ENCODE measurements around the gene NPAS3. TPM values are rescaled to one million over a fixed set of nuclear protein-coding genes. Genes with fewer than 3 reads are reported as not detected.

The NPAS3 gene
- total RNA-seq, 1 experiment from 2014 or later: 0.35 TPM

- Mint-ChIP-seq H3K4me3 (ENCODE audit: unreplicated experiment) (no peak overlapping the region), H3K4me1 (ENCODE audit: insufficient read depth, unreplicated experiment) (no peaks in the 10 kb centered on the region), H3K27ac (ENCODE audit: low read depth, unreplicated experiment) (no peak overlapping the region), H3K9me3 (ENCODE audit: unreplicated experiment) (no peaks in the 10 kb centered on the region), H3K27me3 (ENCODE audit: insufficient read depth, unreplicated experiment) (peaks cover 52% of the 10 kb centered on the region), H3K36me3 (ENCODE audit: insufficient read depth, unreplicated experiment) (no peaks in the 10 kb centered on the region)
- CTCF ChIA-PET: no interaction called here
- BruUV-seq (replicated peaks): no TSS peak
- DNase-seq (ENCODE audit: unreplicated experiment): no peak
- POLR2A ChIA-PET: no interaction called here
- intact Hi-C loops (cut with micrococcal nuclease): loop anchor here (10.0 kb wide), 1 partner anchor 338 kb away; no protein-coding TSS in a partner anchor
- no peak for TF ChIP-seq CTCF (IDR thresholded peaks at IDR 0.05; ENCODE audit: unreplicated experiment)
Measured at GRCh38 chr14:32932302-32932913, 6.3 kb upstream of the NPAS3 start.

DNA sequence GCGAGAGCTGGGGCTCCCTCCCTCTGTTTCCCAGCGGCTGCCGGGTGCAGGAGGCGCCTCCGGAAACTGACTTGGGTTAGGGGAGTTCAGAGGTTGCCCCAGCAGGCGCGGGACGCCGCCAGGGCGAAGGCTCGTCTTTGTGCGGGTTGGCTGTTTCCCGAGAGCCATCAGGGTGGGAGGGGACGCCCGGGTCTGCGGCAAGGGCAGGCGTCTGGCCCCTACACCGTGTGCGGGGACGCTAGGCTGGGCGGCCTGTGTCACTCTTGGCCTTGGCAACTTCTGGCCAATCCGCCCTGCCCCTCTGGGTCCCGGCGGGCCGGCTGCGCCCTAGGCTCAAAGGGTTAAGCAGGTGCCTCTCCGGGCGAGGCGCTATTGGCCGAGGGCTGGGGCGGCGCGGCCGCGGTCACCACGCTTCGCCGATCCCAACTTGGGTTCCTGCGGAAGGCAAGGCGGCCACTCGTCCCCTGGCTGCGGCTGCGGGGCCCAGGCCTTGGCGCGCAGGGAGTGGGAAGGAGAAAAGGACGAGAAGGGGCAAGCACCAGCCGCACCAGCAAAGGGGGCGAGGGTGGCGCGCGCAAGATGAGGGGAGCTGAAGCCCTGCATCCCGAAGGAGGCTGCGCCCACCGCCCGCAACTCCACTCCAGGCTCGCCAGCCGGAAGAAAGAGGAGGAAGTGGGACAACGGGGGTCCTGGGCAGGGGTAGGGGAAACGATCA lies 5.6 kb upstream of the NPAS3 start:
- DNase-seq (ENCODE audit: unreplicated experiment): no peak
- Mint-ChIP-seq H3K4me3 (ENCODE audit: unreplicated experiment) (peak overlapping the region; percentile 67), H3K27ac (ENCODE audit: low read depth, unreplicated experiment) (no peak overlapping the region), H3K4me1 (ENCODE audit: insufficient read depth, unreplicated experiment) (peaks cover 2% of the 10 kb centered on the region), H3K9me3 (ENCODE audit: unreplicated experiment) (no peaks in the 10 kb centered on the region), H3K36me3 (ENCODE audit: insufficient read depth, unreplicated experiment) (no peaks in the 10 kb centered on the region), H3K27me3 (ENCODE audit: insufficient read depth, unreplicated experiment) (peaks cover 52% of the 10 kb centered on the region)
- no TSS peak for BruUV-seq (replicated peaks)
- intact Hi-C loops (cut with micrococcal nuclease): loop anchor here (10.0 kb wide), 1 partner anchor 338 kb away; no protein-coding TSS in a partner anchor
- CTCF ChIA-PET: no interaction called here
- TF ChIP-seq CTCF (IDR thresholded peaks at IDR 0.05; ENCODE audit: unreplicated experiment): no peak
- POLR2A ChIA-PET: no interaction called here

DNA sequence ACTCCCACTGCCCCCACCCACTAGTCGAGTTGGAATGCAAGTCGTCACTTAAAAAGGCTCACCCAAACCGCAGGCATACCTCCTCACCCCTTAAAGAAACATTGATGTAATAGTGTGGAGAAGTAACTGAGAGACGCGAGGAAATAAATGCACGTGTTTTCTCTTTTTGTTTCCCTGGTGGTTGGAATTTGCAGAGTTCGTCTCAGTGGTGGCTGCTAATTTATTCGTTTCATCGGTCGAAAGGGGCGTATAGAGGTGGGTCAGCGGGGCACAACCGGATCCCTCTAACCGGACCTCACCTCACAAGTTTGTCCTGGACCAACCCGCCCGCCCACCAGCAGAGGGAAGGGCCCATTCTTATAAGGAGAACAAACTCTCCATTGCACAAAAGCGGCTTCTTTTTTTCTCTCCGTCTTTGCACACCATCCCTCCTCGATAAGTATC lies 5.0 kb upstream of the NPAS3 start:
- no peak overlapping the region for H3K27ac Mint-ChIP-seq (ENCODE audit: low read depth, unreplicated experiment)
- no peaks in the 10 kb centered on the region for H3K36me3 Mint-ChIP-seq (ENCODE audit: insufficient read depth, unreplicated experiment)
- ChIA-PET CTCF (no interaction called here), POLR2A (no interaction called here)
- H3K4me1 Mint-ChIP-seq (ENCODE audit: insufficient read depth, unreplicated experiment): peaks cover 6% of the 10 kb centered on the region
- H3K27me3 Mint-ChIP-seq (ENCODE audit: insufficient read depth, unreplicated experiment): peaks cover 50% of the 10 kb centered on the region
- no peak for TF ChIP-seq CTCF (IDR thresholded peaks at IDR 0.05; ENCODE audit: unreplicated experiment)
- H3K9me3 Mint-ChIP-seq (ENCODE audit: unreplicated experiment): no peaks in the 10 kb centered on the region
- intact Hi-C loops (cut with micrococcal nuclease): loop anchor here (10.0 kb wide), 1 partner anchor 339 kb away; no protein-coding TSS in a partner anchor
- BruUV-seq (replicated peaks): no TSS peak
- peak; percentile 5 for DNase-seq (ENCODE audit: unreplicated experiment)
- peak overlapping the region; percentile 67 for H3K4me3 Mint-ChIP-seq (ENCODE audit: unreplicated experiment)

- Mint-ChIP-seq H3K27ac (ENCODE audit: low read depth, unreplicated experiment) (no peak overlapping the region), H3K9me3 (ENCODE audit: unreplicated experiment) (no peaks in the 10 kb centered on the region), H3K4me3 (ENCODE audit: unreplicated experiment) (peak overlapping the region; percentile 67), H3K4me1 (ENCODE audit: insufficient read depth, unreplicated experiment) (peaks cover 6% of the 10 kb centered on the region), H3K36me3 (ENCODE audit: insufficient read depth, unreplicated experiment) (no peaks in the 10 kb centered on the region), H3K27me3 (ENCODE audit: insufficient read depth, unreplicated experiment) (peaks cover 44% of the 10 kb centered on the region)
- ChIA-PET CTCF (no interaction called here), POLR2A (no interaction called here)
- intact Hi-C loops (cut with micrococcal nuclease): loop anchor here (10.0 kb wide), 1 partner anchor 339 kb away; no protein-coding TSS in a partner anchor
- no peak for TF ChIP-seq CTCF (IDR thresholded peaks at IDR 0.05; ENCODE audit: unreplicated experiment)
- DNase-seq (ENCODE audit: unreplicated experiment): no peak
- BruUV-seq (replicated peaks): no TSS peak
Measured at GRCh38 chr14:32934073-32934880, 4.4 kb upstream of the NPAS3 start.
